Endometrial microvascular endothelial cells (primary cell): ENCODE measurements around the gene EGR1. TPM values are rescaled to one million over a fixed set of nuclear protein-coding genes. Genes with fewer than 3 reads are reported as not detected.
"Not testable (repeated sequence)": the region's sequence is repeated elsewhere in the genome, so short reads cannot be mapped to it uniquely, and the experiment has no call there.

Experiments used
- in situ Hi-C: cut with HindIII; loops from 2 replicates; pipeline ENCODE4 v1.10.0; 2017; ENCODE audit warnings: low sequenced_read_pairs, low pct_unique_long_range_greater_than_20kb; ENCODE audit errors: inconsistent ontology term
- total RNA-seq: library from RNA; depleted of rRNA; stranded (reverse); fragments of >200 nt; gene quantifications from one replicate; pipeline ENCODE4 v1.2.3, GENCODE V29; 2015; ENCODE audit errors: inconsistent ontology term

The EGR1 gene
- total RNA-seq, 1 donor from 2014 or later, result 3.0 TPM

DNA sequence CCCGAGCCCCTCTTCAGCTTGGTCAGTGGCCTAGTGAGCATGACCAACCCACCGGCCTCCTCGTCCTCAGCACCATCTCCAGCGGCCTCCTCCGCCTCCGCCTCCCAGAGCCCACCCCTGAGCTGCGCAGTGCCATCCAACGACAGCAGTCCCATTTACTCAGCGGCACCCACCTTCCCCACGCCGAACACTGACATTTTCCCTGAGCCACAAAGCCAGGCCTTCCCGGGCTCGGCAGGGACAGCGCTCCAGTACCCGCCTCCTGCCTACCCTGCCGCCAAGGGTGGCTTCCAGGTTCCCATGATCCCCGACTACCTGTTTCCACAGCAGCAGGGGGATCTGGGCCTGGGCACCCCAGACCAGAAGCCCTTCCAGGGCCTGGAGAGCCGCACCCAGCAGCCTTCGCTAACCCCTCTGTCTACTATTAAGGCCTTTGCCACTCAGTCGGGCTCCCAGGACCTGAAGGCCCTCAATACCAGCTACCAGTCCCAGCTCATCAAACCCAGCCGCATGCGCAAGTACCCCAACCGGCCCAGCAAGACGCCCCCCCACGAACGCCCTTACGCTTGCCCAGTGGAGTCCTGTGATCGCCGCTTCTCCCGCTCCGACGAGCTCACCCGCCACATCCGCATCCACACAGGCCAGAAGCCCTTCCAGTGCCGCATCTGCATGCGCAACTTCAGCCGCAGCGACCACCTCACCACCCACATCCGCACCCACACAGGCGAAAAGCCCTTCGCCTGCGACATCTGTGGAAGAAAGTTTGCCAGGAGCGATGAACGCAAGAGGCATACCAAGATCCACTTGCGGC, 1.8 kb downstream of the EGR1 start:
- in situ Hi-C loops, result no loop called here

DNA sequence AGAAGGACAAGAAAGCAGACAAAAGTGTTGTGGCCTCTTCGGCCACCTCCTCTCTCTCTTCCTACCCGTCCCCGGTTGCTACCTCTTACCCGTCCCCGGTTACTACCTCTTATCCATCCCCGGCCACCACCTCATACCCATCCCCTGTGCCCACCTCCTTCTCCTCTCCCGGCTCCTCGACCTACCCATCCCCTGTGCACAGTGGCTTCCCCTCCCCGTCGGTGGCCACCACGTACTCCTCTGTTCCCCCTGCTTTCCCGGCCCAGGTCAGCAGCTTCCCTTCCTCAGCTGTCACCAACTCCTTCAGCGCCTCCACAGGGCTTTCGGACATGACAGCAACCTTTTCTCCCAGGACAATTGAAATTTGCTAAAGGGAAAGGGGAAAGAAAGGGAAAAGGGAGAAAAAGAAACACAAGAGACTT, 2.4 kb downstream of the EGR1 start:
- in situ Hi-C loops, result no loop called here

DNA sequence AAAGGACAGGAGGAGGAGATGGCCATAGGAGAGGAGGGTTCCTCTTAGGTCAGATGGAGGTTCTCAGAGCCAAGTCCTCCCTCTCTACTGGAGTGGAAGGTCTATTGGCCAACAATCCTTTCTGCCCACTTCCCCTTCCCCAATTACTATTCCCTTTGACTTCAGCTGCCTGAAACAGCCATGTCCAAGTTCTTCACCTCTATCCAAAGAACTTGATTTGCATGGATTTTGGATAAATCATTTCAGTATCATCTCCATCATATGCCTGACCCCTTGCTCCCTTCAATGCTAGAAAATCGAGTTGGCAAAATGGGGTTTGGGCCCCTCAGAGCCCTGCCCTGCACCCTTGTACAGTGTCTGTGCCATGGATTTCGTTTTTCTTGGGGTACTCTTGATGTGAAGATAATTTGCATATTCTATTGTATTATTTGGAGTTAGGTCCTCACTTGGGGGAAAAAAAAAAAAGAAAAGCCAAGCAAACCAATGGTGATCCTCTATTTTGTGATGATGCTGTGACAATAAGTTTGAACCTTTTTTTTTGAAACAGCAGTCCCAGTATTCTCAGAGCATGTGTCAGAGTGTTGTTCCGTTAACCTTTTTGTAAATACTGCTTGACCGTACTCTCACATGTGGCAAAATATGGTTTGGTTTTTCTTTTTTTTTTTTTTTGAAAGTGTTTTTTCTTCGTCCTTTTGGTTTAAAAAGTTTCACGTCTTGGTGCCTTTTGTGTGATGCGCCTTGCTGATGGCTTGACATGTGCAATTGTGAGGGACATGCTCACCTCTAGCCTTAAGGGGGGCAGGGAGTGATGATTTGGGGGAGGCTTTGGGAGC, 3.1 kb downstream of the EGR1 start:
- in situ Hi-C loops, result no loop called here

DNA sequence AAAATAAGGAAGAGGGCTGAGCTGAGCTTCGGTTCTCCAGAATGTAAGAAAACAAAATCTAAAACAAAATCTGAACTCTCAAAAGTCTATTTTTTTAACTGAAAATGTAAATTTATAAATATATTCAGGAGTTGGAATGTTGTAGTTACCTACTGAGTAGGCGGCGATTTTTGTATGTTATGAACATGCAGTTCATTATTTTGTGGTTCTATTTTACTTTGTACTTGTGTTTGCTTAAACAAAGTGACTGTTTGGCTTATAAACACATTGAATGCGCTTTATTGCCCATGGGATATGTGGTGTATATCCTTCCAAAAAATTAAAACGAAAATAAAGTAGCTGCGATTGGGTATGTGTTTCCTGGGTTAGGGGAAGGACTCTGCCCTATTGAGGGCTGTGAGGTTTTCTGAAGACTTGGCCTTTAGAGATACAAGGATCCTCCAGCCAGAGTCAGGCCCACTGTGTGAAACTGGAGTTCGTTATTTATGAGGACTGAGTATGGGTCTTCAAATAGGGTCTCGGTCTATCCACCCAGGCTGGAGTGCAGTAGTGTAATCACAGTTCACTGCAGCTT, 3.8 kb downstream of the EGR1 start:
- in situ Hi-C loops, result no loop called here

DNA sequence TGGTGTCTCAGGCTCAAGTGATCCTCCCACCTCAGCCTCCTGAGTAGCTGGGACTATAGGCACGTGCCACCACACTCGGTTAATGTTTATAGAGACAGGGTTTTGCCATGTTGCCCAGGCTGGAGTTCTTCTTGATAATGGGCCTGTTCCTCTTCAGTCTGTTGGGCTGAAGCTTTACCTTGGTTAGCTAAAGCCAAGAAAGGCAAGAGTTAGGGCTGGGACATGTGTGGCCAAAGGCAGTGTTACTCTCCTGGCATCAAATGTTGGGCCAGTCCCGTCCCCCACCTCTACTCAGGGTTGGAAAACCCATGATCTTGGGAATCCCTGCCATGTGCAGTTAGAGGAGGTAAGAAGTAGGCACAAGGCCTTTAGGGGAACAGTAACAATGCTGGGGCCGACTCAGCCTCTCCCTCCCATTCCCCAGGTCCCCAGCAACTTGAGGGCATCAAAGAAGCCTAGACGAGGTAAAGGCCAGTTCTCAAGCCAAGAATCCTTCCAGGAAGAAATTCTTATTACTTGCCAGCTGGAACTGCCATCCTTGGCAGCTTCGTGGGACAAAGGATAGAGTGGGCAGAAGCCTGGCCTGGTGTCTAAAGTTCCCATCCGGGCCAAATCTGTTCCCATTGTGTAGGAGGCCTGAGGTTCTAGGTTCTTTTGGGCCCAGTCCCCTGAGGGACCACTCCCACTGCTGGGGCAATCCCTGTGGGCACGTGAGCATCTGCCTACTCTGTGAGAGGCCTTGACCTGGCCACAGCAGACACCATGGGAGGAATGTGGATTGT, 4.5 kb downstream of the EGR1 start:
- in situ Hi-C loops, result no loop called here

DNA sequence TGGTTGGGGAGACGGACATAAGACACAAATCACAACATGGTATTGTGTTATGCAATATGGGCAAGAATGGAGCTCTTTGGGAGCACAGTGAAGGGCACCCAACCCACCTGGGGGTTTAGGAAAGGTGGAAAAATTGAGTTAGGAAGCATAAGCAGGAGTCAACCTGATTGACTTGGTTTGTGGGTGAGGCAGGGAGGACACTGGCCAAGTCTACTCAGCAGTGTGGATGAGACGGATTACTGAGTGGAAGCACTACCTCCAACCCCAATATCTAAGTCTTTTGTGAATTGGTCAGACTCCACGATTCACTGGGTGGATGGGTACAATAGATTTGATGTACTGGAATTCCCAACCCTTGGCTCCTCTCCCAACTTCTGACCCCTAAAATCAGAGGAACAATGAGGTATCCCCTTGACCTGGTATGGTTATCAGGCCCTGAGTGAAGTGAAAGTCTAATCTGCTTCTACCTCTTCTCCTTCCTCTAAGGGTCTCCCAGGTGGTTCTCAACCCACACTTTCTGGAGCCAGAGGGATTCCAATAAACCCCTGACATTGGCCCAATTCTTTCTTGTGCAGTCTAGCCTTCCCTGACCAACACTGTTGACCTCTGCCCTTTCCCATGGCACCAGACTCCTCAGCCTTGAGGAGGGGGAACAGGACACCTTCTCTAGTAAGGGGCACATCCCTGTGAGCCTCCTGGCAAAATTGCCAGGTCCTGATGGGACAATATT, 5.2 kb downstream of the EGR1 start:
- in situ Hi-C loops, result no loop called here

DNA sequence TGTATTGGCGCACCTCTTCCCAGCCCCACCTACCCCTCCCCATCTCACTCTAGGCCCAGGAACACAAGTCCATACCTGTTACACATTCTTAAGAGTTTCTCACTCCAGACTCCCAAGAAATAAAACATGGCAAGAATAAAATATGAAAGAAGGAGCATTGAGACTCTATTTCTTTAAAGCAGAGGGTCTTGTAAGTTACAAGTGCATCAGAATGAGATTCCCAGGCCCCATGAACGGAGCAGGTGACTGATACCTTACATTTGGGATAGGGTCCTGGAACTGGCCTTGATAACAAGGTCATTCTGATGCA, 5.7 kb downstream of the EGR1 start:
- in situ Hi-C loops, result no loop called here

DNA sequence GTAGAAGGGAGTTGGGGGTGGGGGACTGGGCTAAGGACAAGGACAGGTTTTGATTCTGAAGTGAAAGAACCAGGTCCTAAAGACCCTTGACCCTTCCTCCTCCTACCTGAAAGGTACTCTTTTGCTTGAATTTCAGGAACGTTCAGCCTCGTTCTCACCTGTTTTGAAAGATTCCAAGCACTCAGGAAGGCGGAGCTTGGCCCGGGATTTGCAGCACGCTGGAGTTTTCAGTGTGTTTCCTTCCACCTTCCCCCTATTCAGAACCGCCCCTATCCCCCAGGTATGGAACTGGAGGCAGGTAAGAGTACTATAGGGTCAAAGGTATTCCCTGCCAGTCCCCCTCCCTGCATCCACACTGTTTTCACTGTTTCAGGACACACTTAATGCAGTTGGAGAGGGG, 7.1 kb downstream of the EGR1 start:
- in situ Hi-C loops, result no loop called here

DNA sequence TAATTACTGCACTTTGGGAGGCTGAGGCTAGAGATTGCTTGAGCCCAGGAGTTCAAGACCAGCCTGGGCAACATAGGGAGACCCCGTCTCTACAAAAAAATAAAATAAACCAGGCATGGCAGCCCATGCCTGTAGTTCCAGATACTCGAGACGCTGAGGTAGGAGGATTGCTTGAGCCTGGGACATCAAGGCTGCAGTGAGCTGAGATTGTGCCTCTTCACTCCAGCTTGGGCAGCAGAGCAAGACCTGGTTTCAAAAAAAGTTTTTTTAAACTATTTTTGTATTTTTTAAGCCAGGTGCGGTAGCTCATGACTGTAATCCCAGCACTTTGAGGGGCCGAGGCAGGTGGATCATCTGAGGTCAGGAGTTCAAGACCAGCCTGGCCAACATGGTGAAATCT, 7.9 kb downstream of the EGR1 start:
- in situ Hi-C loops, result not testable (repeated sequence)

DNA sequence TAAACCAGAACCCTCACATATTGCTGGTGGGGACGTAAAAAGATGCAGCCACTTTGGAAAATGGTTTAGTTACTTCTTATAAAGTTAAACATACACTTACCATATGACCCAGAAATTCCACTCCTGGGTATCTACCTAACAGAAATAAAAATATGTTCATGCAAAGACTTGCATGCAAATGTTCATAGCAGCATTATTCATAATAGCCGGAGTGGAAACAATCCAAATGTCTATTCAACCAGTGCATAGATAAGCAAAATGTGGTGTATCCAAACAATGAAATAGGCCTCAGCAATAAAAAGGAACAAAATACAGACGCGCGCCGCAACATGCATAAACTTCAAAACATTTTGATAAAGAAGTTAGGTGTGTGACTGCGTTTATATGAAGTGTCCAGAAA, 11.6 kb downstream of the EGR1 start:
- in situ Hi-C loops, result no loop called here

DNA sequence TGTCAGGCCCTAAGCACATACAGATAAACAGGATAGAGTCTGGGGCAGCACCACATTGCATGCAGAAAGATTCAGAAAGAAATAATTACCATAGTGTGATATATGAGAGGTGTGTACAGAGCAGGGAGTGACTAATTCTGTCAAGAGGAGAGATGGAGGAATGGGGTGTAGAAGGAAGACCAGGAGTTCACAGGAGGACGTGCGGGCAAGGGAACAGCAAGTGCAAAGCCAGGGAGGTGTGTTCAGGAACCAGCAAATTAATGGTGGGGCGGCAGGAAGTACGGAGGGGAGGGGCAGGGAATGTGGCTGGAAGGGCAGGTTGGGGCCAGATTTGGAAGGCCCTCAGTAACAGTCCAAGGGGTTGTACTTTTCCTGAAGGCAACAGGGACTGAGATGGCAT, 17.4 kb downstream of the EGR1 start:
- in situ Hi-C loops, result no loop called here

DNA sequence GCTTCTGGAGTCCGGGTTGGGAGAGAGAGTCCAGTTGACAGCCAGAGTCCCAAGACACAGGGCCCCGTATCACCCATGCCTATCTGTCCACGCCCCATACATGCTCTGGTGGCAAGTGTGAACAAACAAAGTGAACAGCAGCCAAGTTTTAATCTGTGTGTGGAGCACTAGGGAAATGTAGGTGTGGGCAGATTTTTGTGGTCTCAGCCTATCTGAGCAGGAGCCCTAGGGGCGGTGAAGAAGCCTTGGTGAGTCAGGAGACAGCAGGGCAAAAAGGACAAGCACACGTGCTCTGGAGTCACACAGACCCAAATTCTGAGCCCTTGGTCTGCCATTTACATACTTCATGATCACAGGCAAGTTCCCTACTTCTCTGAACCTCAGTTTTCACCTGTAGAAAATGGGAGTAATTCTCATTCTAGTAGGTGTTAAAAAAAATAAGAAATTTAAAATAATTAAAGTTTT, 23.2 kb downstream of the EGR1 start:
- in situ Hi-C loops, result no loop called here

DNA sequence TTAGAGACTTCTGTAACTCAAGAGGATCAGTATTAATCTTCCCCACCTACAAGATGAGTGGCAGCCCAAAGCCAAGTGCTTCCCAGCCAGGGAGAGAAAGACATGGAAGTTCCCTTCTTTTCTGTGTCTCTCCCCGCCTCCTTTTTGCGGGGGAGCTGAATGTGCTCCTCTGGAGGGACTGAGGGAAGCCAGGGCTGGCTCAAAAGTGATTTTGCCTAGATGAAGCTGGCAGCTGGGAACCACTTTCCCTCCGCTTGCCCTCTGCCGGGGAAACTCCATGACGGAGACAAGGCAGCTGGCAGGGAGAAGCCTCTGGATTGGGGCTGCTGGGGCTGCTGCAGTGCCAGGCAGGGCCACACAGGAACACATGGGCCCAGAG, 24.4 kb downstream of the EGR1 start:
- in situ Hi-C loops, result no loop called here

DNA sequence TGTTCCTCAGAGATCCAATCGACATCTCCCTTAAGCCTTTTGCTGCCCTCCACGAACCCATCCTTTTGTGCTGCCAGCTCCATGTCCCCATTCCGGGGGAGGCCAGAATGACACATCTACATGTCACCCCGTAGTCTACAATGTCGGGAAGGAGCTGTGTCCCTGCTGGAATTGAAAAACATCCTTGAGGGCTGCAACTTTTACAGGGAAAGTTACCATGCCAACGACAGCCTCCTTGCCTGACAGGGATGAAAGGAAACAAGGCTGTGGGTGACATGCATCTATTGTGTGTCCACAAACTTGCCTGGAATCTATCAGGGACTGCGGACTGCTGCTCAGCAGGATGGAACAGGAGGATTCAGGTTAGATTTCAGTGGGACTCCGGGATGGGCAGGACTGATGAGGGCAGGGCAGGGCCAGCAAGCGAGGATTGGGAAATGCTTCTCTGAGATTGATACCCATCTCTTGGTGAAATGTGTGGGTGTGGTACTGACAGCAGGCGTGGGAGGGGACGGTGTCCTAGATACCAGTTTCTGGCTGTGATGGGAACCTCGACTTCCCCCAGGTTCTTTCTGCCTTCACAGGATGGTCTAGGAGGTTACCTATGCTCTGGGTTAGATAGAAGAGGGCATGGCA, 25.5 kb downstream of the EGR1 start:
- in situ Hi-C loops, result no loop called here

DNA sequence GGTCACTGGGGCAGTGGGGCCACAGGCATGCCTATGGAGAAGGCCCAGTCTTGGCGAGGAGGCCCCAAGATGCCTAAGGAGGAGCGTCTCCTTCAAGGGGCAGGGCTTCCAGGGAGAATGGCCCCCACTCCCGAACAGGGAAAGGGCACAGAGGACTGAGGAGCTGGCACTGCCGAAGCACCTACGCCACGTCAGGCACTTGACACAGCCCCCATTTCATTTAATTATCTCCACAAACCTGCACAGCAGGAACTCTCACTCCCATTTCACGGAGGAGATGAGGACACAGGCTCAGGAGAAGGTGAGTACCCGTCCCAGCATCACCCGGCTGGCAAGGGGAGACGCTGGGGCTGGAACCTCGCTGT, 26.0 kb downstream of the EGR1 start:
- in situ Hi-C loops, result no loop called here

DNA sequence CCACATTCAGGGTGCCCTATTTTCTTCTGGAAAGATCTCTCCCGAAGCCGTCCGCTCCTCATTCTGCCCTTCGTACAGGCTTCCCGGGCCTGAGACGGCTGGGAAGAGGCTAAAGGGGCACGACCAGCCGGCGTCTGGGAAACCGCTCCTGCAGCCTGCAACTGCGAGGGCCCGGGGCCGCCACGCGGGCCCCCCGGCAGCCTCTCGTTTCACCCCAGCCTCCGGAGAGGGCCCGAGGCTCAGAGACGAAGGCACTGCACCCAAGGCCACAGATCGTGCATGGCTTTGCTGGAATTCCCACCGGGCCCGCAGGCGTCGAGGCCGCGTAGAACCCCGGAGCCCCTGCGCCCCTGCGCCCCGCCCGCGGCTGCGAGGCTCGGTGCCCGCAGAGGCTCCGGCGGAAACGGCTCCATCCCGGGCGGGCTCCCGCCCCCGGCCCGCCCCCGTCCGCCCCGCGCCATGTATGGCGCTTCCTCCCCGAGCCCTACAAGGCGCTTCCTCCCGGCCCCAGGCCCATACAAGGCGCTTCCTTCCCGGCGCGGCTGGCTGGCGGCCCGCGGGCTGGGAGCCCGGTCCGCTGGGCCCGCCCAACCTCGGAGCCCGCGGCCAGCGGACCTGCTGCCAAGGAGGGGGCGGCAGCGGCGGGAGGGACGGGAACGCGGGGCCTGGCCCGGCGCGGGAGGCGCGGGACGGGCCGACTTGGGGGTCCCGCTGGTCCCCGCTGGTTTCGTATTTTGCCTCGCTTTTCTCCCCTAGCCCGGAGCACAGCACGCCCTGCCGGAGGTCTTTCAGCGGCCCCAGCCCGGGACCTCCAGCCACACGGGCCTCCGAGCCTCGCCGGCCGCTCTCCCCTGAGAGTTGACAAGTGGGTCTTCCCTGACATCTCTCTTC, 26.6 kb downstream of the EGR1 start:
- in situ Hi-C loops, result no loop called here

DNA sequence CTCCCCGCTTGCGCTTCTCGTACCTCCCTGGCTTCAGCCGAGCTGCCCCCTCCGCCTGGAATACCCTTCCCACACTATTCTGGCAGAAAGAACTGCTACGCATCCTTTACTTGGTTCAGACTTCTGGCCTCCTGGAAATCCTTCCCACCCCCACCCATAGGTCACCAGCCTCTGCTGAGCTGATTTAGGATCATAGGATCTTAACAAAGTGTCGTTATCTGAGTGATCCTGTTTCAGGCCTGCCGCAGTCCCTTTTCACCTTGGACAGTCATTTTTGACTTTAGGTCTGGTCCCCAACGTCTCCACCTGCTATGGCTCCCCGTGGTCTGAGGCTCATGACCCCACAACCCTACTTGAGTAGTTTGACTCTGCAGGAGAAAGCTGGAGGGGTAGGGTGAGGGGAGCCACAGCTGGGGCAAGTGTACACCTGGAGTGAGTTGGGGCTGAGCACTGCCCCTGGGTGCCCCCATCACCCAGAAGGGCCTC, 27.3 kb downstream of the EGR1 start:
- in situ Hi-C loops, result no loop called here
